ENCODE data around the gene MFRP.

MFRP gene

GRCh38 chr11:119316016-119316728, 30.3 kb downstream of the MFRP start:
- Mint-ChIP-seq H3K9me3 (no peaks in the 10 kb centered on the region), H3K4me1 (peaks cover 18 to 40% of the 10 kb centered on the region in 2 donors), H3K27ac (no peak overlapping the region), H3K36me3 (peaks cover 1 to 4% of the 10 kb centered on the region in 2 donors), H3K4me3 (peak overlapping the region; percentile 78 to 79), H3K27me3 (peaks cover 35 to 63% of the 10 kb centered on the region in 2 donors)
- DNase-seq (no peak), ATAC-seq (replicated peaks) (no peak)

DNA sequence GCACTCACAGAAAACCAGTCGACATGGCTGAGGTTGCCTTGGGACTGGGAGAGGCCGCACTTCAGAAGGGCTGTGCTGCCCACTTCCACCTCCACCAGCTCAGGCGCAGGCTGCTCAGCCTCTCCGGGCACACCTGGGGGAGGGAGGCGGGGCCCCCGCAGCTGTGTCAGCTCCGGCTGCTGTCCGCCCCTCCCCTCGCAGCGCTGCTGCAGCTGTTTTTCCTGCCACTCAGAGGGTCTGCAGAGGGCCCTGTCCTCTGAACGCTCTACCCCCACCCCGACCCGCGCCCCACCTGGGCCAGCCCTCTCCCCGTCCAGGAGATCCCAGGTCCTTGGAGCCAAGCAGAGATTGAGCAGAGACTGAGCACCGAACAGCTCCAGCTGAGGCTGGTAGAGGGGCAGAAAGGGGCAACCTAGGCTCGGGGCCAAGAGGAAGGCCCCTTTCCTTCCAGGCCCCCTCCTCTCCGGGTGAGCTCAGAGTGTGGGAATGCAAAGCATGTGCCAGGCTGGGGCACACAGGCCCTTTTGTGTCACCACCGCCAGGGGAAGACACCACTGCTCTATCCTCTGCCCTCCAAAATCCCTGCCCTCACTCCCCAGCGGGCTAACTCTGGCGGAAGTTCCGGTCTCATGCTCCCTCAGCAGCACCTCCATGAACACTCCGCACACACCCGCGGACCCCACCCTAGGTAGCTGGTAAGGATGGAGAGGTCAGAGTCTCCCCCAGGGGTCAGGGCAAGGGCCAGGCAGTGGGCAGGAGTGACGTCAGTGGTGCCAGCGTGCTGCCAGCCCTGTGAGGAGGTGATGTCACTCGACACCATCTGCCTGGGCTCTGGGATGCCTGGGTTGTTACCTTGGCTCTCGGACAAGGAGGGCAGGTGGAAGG, 31.1 kb downstream of the MFRP start:
- peaks cover 18 to 38% of the 10 kb centered on the region in 2 donors for H3K4me1 Mint-ChIP-seq
- H3K36me3 Mint-ChIP-seq: peaks cover 1 to 4% of the 10 kb centered on the region in 2 donors
- H3K9me3 Mint-ChIP-seq: no peaks in the 10 kb centered on the region
- H3K4me3 Mint-ChIP-seq: peak overlapping the region; percentile 74 to 78
- ATAC-seq (replicated peaks): peak; percentile 57 to 60
- no peak for DNase-seq
- no peak overlapping the region for H3K27ac Mint-ChIP-seq
- peaks cover 35 to 63% of the 10 kb centered on the region in 2 donors for H3K27me3 Mint-ChIP-seq

- Mint-ChIP-seq H3K4me3 (peak overlapping the region; percentile 23 to 74), H3K27me3 (peaks cover 31 to 59% of the 10 kb centered on the region in 2 donors), H3K9me3 (no peaks in the 10 kb centered on the region), H3K27ac (no peak overlapping the region), H3K36me3 (peaks cover 1 to 5% of the 10 kb centered on the region in 2 donors), H3K4me1 (peaks cover 17 to 35% of the 10 kb centered on the region in 2 donors)
- ATAC-seq (replicated peaks) (no peak), DNase-seq (no peak)
These were observed 31.8 kb downstream of the MFRP start for GRCh38 chr11:119314726-119315125.

GRCh38 chr11:119310682-119311052, 35.8 kb downstream of the MFRP start:
- Mint-ChIP-seq H3K36me3 (peaks cover 7 to 20% of the 10 kb centered on the region in 2 donors), H3K4me1 (peaks cover 8 to 12% of the 10 kb centered on the region in 2 donors), H3K27me3 (peaks cover 16 to 23% of the 10 kb centered on the region in 2 donors), H3K27ac (peak overlapping the region; percentile 44), H3K4me3 (no peak overlapping the region), H3K9me3 (no peaks in the 10 kb centered on the region)
- ATAC-seq (replicated peaks): no peak
- DNase-seq: no peak

- Mint-ChIP-seq H3K27me3 (peaks cover 10 to 17% of the 10 kb centered on the region in 2 donors), H3K4me3 (no peak overlapping the region), H3K27ac (peak overlapping the region; percentile 65), H3K9me3 (no peaks in the 10 kb centered on the region), H3K4me1 (peaks cover 3 to 6% of the 10 kb centered on the region in 2 donors), H3K36me3 (peaks cover 10 to 23% of the 10 kb centered on the region in 2 donors)
- no peak for DNase-seq
- ATAC-seq (replicated peaks): no peak
These were observed 36.4 kb downstream of the MFRP start for GRCh38 chr11:119309953-119310681.

DNA sequence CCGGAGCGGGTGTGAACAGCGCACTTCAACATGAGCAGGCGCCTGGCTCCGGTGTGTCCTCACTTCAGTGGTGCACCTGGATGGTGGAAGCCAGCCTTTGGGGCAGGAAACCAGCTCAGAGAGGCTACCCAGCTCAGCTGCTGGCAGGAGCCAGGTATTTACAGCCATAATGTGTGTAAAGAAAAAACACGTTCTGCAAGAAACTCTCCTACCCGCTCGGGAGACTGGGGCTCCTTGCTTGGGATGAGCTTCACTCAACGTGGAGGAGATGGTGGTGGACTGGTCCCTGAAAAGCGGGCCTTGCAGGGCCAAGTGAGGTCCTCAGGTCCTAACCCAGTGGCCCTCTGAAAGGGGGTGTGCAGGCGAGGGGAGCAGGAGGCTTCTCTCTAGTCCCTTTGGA, 37.1 kb downstream of the MFRP start:
- H3K4me3 Mint-ChIP-seq: no peak overlapping the region
- no peaks in the 10 kb centered on the region for H3K4me1 Mint-ChIP-seq
- peaks cover 11 to 27% of the 10 kb centered on the region in 2 donors for H3K36me3 Mint-ChIP-seq
- H3K27me3 Mint-ChIP-seq: peaks cover 4 to 10% of the 10 kb centered on the region in 2 donors
- no peak for ATAC-seq (replicated peaks)
- no peak for DNase-seq
- no peak overlapping the region for H3K27ac Mint-ChIP-seq
- no peaks in the 10 kb centered on the region for H3K9me3 Mint-ChIP-seq

- DNase-seq (no peak), ATAC-seq (replicated peaks) (no peak)
- H3K27me3 Mint-ChIP-seq: peaks cover 0 to 6% of the 10 kb centered on the region in 2 donors
- H3K4me3 Mint-ChIP-seq: no peak overlapping the region
- peaks cover 24 to 42% of the 10 kb centered on the region in 2 donors for H3K36me3 Mint-ChIP-seq
- no peaks in the 10 kb centered on the region for H3K9me3 Mint-ChIP-seq
- no peaks in the 10 kb centered on the region for H3K4me1 Mint-ChIP-seq
- H3K27ac Mint-ChIP-seq: no peak overlapping the region
These were observed 38.5 kb downstream of the MFRP start for GRCh38 chr11:119307974-119308373.

DNA sequence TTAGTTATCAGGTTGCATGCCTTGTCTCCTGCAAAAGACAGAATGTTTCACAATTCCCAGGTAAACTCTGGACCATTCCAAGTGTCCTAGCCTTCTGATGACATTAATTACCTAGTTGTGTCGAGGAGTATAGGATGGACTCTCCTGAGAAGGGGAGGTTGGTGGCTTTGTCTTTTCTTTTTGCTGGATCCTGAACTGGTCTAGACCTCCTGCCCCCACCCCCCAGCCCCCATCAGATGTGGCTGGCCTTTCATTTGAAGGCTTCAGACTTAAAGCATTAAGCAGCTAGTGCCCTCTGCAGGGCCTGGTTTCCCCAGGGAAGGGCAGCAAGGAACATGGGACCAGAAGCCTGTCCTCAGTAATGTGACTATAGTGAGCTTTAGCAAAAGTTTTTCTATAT, 39.3 kb downstream of the MFRP start:
- Mint-ChIP-seq H3K4me1 (no peaks in the 10 kb centered on the region), H3K4me3 (no peak overlapping the region), H3K27ac (no peak overlapping the region), H3K27me3 (peaks cover 0 to 1% of the 10 kb centered on the region in 2 donors), H3K36me3 (peaks cover 28 to 46% of the 10 kb centered on the region in 2 donors), H3K9me3 (no peaks in the 10 kb centered on the region)
- ATAC-seq (replicated peaks) (no peak), DNase-seq (no peak)

- no peak overlapping the region for H3K4me3 Mint-ChIP-seq
- DNase-seq (no peak), ATAC-seq (replicated peaks) (no peak)
- no peaks in the 10 kb centered on the region for H3K9me3 Mint-ChIP-seq
- peaks cover 30 to 50% of the 10 kb centered on the region in 2 donors for H3K36me3 Mint-ChIP-seq
- H3K27me3 Mint-ChIP-seq: no peaks in the 10 kb centered on the region
- H3K4me1 Mint-ChIP-seq: no peaks in the 10 kb centered on the region
- no peak overlapping the region for H3K27ac Mint-ChIP-seq
These were observed 40.1 kb downstream of the MFRP start for GRCh38 chr11:119306373-119306890.

DNA sequence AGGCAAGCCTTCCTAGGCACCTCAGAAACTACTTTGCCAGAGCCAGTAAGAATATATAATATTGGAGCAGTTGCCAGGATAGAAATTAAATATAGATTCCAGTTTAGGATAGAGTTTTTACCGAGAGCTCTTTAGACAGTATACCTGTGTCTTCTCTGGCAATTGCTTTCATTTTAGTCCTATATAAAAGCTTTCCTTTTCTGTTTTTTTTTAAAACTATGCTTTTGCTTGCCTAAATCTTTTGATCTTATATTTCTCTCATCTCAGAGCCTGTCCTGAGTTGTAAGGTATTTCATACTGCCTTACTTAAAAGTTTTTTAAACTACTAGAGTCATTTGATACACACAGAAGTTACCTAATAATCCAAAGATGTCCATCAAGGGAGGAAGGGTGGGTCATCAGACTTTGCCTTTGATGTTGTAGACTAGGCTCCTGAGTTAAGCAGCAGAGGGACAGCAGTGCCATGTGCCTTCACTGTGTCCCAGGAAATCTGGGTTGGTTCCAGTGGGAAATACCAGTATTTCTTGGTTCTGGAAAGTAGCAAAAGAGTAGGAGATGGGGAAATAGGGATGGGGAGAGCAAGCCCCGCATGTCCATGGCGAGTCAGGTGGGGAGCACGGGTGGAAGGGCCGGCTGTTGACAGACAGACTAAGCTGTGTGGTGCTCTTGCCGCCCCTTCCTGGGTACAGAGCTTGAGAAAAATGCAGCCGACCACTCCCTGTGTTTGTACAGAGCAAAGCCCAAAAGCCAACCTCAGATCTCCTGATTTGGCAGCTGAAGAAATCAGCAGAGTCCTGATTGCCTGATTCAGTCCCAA, 40.7 kb downstream of the MFRP start:
- ATAC-seq (replicated peaks) (no peak), DNase-seq (no peak)
- Mint-ChIP-seq H3K4me1 (no peaks in the 10 kb centered on the region), H3K36me3 (peaks cover 33 to 57% of the 10 kb centered on the region in 2 donors), H3K9me3 (no peaks in the 10 kb centered on the region), H3K27me3 (no peaks in the 10 kb centered on the region), H3K4me3 (no peak overlapping the region), H3K27ac (no peak overlapping the region)

DNA sequence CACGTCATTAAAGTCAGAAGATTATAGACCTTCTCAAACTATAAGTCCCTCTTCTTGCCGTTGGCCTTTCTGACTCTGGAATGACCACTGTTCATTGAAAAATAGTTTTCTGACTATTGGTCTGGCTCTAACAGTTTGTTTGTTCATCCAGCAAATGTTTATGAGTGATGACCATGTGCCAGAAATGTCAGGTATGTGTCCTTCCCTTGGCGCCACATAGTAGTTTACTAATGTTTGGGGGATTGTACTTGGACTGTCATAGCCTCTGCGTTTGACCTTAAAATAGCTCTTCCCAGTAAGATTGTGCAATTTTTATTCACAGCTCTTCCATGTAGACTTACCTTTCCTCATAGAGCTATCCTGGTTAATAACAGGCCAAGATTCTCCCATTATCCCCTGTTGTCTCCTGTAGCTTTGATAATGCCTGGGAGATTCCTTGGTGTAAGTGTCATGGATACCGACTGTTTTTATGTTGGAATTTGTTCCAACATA, 43.2 kb downstream of the MFRP start:
- Mint-ChIP-seq H3K36me3 (peaks cover 30 to 64% of the 10 kb centered on the region in 2 donors), H3K27ac (peak overlapping the region; percentile 10), H3K4me3 (no peak overlapping the region), H3K9me3 (no peaks in the 10 kb centered on the region), H3K4me1 (no peaks in the 10 kb centered on the region), H3K27me3 (no peaks in the 10 kb centered on the region)
- DNase-seq: no peak
- no peak for ATAC-seq (replicated peaks)

GRCh38 chr11:119300198-119300964, 46.1 kb downstream of the MFRP start:
- no peaks in the 10 kb centered on the region for H3K4me1 Mint-ChIP-seq
- H3K36me3 Mint-ChIP-seq: peaks cover 39 to 69% of the 10 kb centered on the region in 2 donors
- no peaks in the 10 kb centered on the region for H3K9me3 Mint-ChIP-seq
- ATAC-seq (replicated peaks) (no peak), DNase-seq (no peak)
- no peak overlapping the region for H3K4me3 Mint-ChIP-seq
- H3K27me3 Mint-ChIP-seq: no peaks in the 10 kb centered on the region
- no peak overlapping the region for H3K27ac Mint-ChIP-seq

DNA sequence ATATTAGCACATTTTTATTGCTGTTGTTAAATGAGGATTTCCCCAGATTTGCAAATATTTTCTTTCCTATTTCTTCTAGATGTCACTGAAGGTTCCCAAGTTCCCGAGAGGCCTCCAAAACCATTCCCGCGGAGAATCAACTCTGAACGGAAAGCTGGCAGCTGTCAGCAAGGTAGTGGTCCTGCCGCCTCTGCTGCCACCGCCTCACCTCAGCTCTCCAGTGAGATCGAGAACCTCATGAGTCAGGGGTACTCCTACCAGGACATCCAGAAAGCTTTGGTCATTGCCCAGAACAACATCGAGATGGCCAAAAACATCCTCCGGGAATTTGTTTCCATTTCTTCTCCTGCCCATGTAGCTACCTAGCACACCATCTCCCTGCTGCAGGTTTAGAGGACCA, 47.1 kb downstream of the MFRP start:
- no peaks in the 10 kb centered on the region for H3K4me1 Mint-ChIP-seq
- ATAC-seq (replicated peaks) (no peak), DNase-seq (no peak)
- H3K27me3 Mint-ChIP-seq: no peaks in the 10 kb centered on the region
- H3K9me3 Mint-ChIP-seq: no peaks in the 10 kb centered on the region
- H3K4me3 Mint-ChIP-seq: no peak overlapping the region
- no peak overlapping the region for H3K27ac Mint-ChIP-seq
- peaks cover 36 to 65% of the 10 kb centered on the region in 2 donors for H3K36me3 Mint-ChIP-seq
